ENCODE results near the gene ARVCF. TPM values are rescaled to one million over a fixed set of nuclear protein-coding genes. Genes with fewer than 3 reads are reported as not detected.

Gene ARVCF
- total and polyA plus RNA-seq, 9 of the 15 experiments (the other 6 are each of a cell fraction or from before 2014, with no cell fraction given): 0.03 to 97.4 (median 15.6) TPM

DNA sequence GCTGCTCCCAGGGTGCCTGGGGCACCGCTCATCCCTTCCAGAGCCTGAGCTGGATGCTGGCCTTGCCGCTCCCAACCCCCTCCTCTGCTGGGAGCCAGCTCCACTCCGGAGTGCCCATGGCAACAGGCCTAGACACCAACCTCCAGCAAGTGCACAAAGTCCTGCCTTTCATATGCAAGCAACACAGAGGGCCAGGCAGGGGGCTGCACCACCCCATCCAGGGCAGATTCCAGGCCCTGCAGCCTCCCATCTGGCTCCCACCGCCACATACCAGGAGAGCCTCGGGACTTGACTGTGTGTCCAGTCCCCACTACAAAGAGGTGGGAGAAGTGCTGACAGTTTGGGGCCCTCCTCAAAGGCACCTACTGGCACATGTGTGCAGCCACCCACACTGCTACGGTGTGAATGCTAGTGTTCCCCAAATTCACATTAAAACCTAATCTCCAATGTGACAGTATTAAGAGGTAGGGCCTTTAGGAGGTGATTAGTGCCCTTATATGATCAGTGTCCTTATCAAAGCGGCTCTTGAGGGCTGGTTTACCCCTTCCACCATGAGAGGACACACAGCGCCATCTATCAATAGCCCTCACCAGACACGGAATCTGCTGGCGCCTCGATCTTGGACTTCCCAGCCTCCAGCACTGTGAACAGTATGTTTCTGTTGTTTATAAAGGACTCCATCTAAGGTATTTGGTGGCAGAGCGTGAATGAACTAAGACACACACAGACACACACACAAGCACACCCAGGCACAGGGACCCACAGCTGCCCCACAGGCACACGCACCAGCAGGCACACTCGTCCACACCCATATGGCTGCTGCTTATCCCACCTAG is 16.2 kb downstream of the ARVCF start:
- POLR2A ChIA-PET: interaction anchor here (0.5 to 1.8 kb wide), 4 partner anchors 21 to 448 kb away, joined by 3 to 10 read pairs (median 4); partner anchors contain the start of gene TANGO2
- Histone ChIP-seq H3K79me2 (ENCODE audit: control insufficient read depth, insufficient read depth, low read length) (0 out of 3 replicates have a peak, but pooled peaks cover 2% of the 10 kb centered on the region), H3K9ac (ENCODE audit: insufficient read depth in 1 of 2, low read depth in 2 of 2, low read length in 2 of 2) (peak overlapping the region in 1 of 2 experiments; percentile 75; a peak in 2 of 4 replicates), H4K20me1 (replicated peaks; ENCODE audit: control insufficient read depth, insufficient read depth, low read length) (peaks cover 26% of the 10 kb centered on the region; the same call in 1 of the 2 replicates), H3K36me3 (ENCODE audit: control insufficient read depth, insufficient read depth, low read length) (peaks cover 8% of the 10 kb centered on the region; the same call in 1 of the 3 replicates), H3K4me2 (ENCODE audit: insufficient read depth, low read length) (no peak overlapping the region), H2AFZ (ENCODE audit: low read depth, low read length) (no peak overlapping the region), H3K9me1 (ENCODE audit: control insufficient read depth, insufficient read depth, low read length) (peaks cover 5% of the 10 kb centered on the region), H3K9me3 (replicated peaks; ENCODE audit: control insufficient read depth, insufficient read depth, low read depth, low read length) (peaks cover 19% of the 10 kb centered on the region), H3K4me1 (replicated peaks in 1 of 2; ENCODE audit: control insufficient read depth in 2 of 2, insufficient read depth in 2 of 2, low read length in 2 of 2) (peaks cover 16 to 53% of the 10 kb centered on the region in 2 experiments; a peak in 4 of 5 replicates), H3K27me3 (ENCODE audit: control insufficient read depth in 2 of 2, insufficient read depth in 2 of 2, low read length in 2 of 2) (no peaks in the 10 kb centered on the region), H3K27ac (ENCODE audit: extremely low read depth, low read depth, low read length) (no peak overlapping the region), H3K4me3 (no peak overlapping the region)
- no peak for DNase-seq (ENCODE audit: extremely low read depth in 1 of 4, low spot score in 3 of 4)
- ATAC-seq: no peak
- CTCF ChIA-PET (ENCODE audit: low intra/inter-chr PET ratio): no interaction called here
- intact Hi-C loops (cut with micrococcal nuclease): no loop called here
- no TSS peak for BruUV-seq (replicated peaks)
- WGBS (ENCODE audit: insufficient coverage, low coverage, missing lambda C conversion rate): 75% methylated on average over 14 of the region's 14 CpGs
- no peak for FAIRE-seq
- in situ Hi-C loops (cut with MboI): no loop called here
- TF ChIP-seq ZNF140 (CRISPR knock-in tag; IDR thresholded peaks at IDR 0.05) (no peak), WHSC1 (IDR thresholded peaks at IDR 0.05; ENCODE audit: low read length) (peak; percentile 41), ZNF408 (CRISPR knock-in tag; IDR thresholded peaks at IDR 0.05; ENCODE audit: low read depth) (0 out of 2 replicates have a peak, but pooled peaks have one; percentile 42), ELF4 (CRISPR knock-in tag; IDR thresholded peaks at IDR 0.05) (no peak), NR2C2 (CRISPR knock-in tag; IDR thresholded peaks at IDR 0.05) (no peak), NR2C2 (tag; IDR thresholded peaks at IDR 0.05) (no peak), U2AF1 (optimal IDR thresholded peaks at IDR 0.05; ENCODE audit: low read depth, low read length) (no peak), MYNN (IDR thresholded peaks at IDR 0.05) (0 out of 2 replicates have a peak, but pooled peaks have one; percentile 31), MYNN (CRISPR knock-in tag; IDR thresholded peaks at IDR 0.05) (no peak), GTF2A2 (tag; IDR thresholded peaks at IDR 0.05) (no peak), ZNF121 (CRISPR knock-in tag; conservative IDR thresholded peaks at IDR 0.05) (no peak), DMBX1 (CRISPR knock-in tag; IDR thresholded peaks at IDR 0.05; ENCODE audit: borderline replicate concordance) (no peak), RBFOX2 (IDR thresholded peaks at IDR 0.05; ENCODE audit: low read depth, low read length) (0 out of 2 replicates have a peak, but pooled peaks have one; percentile 7), HEY1 (CRISPR knock-in tag; IDR thresholded peaks at IDR 0.05; ENCODE audit: borderline replicate concordance) (no peak), TSC22D4 (tag; IDR thresholded peaks at IDR 0.05) (no peak), KLF10 (CRISPR knock-in tag; IDR thresholded peaks at IDR 0.05) (no peak), DACH1 (IDR thresholded peaks at IDR 0.05; ENCODE audit: partially characterized antibody) (no peak)
- TF ChIP-seq, protein P1, sequence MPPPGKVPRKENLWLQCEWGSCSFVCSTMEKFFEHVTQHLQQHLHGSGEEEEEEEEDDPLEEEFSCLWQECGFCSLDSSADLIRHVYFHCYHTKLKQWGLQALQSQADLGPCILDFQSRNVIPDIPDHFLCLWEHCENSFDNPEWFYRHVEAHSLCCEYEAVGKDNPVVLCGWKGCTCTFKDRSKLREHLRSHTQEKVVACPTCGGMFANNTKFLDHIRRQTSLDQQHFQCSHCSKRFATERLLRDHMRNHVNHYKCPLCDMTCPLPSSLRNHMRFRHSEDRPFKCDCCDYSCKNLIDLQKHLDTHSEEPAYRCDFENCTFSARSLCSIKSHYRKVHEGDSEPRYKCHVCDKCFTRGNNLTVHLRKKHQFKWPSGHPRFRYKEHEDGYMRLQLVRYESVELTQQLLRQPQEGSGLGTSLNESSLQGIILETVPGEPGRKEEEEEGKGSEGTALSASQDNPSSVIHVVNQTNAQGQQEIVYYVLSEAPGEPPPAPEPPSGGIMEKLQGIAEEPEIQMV (tag; conservative IDR thresholded peaks at IDR 0.05; ENCODE audit: low read depth): no peak

Measured in K562 (cell line).